ENCODE data around the gene VIM. TPM values are rescaled to one million over a fixed set of nuclear protein-coding genes. Genes with fewer than 3 reads are reported as not detected.

VIM gene
- total and polyA plus RNA-seq, 2 experiments from 2014 or later: 131 to 228 TPM

- no peaks in the 10 kb centered on the region for H3F3A ChIP-seq (replicated peaks; ENCODE audit: low read depth)
- peaks cover 18% of the 10 kb centered on the region; the same call in 2 of the 3 replicates for H3K36me3 Mint-ChIP-seq (ENCODE audit: low read depth)
- peaks cover 4% of the 10 kb centered on the region for H3K27me3 Mint-ChIP-seq (ENCODE audit: insufficient read depth, low read depth, poor library complexity)
- peaks cover 28% of the 10 kb centered on the region for H3K9me3 Mint-ChIP-seq
- H3K4me1 ChIP-seq (ENCODE audit: insufficient read depth): no peaks in the 10 kb centered on the region
- H4K20me1 ChIP-seq (replicated peaks; ENCODE audit: insufficient read depth): no peaks in the 10 kb centered on the region
- DNase-seq (ENCODE audit: low spot score) (peak; percentile 30), ATAC-seq (no peak; the same call in 2 of the 3 replicates)
- H3K4me1 Mint-ChIP-seq: no peaks in the 10 kb centered on the region
- 0 out of 2 replicates have a peak, but pooled peaks cover 9% of the 10 kb centered on the region for H3K36me3 ChIP-seq (ENCODE audit: insufficient read depth)
- H3K27me3 ChIP-seq (ENCODE audit: insufficient read depth): no peaks in the 10 kb centered on the region
- H3K4me3 Mint-ChIP-seq: no peak overlapping the region
- no peak overlapping the region for H3K4me2 ChIP-seq
- no peak for TF ChIP-seq STAT1 (IDR thresholded peaks at IDR 0.05; ENCODE audit: unreplicated experiment)
- TF ChIP-seq, protein P1, sequence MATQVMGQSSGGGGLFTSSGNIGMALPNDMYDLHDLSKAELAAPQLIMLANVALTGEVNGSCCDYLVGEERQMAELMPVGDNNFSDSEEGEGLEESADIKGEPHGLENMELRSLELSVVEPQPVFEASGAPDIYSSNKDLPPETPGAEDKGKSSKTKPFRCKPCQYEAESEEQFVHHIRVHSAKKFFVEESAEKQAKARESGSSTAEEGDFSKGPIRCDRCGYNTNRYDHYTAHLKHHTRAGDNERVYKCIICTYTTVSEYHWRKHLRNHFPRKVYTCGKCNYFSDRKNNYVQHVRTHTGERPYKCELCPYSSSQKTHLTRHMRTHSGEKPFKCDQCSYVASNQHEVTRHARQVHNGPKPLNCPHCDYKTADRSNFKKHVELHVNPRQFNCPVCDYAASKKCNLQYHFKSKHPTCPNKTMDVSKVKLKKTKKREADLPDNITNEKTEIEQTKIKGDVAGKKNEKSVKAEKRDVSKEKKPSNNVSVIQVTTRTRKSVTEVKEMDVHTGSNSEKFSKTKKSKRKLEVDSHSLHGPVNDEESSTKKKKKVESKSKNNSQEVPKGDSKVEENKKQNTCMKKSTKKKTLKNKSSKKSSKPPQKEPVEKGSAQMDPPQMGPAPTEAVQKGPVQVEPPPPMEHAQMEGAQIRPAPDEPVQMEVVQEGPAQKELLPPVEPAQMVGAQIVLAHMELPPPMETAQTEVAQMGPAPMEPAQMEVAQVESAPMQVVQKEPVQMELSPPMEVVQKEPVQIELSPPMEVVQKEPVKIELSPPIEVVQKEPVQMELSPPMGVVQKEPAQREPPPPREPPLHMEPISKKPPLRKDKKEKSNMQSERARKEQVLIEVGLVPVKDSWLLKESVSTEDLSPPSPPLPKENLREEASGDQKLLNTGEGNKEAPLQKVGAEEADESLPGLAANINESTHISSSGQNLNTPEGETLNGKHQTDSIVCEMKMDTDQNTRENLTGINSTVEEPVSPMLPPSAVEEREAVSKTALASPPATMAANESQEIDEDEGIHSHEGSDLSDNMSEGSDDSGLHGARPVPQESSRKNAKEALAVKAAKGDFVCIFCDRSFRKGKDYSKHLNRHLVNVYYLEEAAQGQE (IDR thresholded peaks at IDR 0.05; ENCODE audit: unreplicated experiment): no peak
- TF ChIP-seq JUNB (IDR thresholded peaks at IDR 0.05; ENCODE audit: unreplicated experiment): no peak
- TF ChIP-seq CTCF (conservative IDR thresholded peaks at IDR 0.05; ENCODE audit: low read depth in 2 of 2): peak; percentile 47 to 69
- TF ChIP-seq ZNF331 (CRISPR knock-in tag; IDR thresholded peaks at IDR 0.05; ENCODE audit: low read depth): no peak
- no peak for TF ChIP-seq EZH2 (IDR thresholded peaks at IDR 0.05; ENCODE audit: low read depth, unreplicated experiment)
- TF ChIP-seq EZH2phosphoT487 (IDR thresholded peaks at IDR 0.05; ENCODE audit: unreplicated experiment): no peak
- no peak overlapping the region for H3K4me3 ChIP-seq
- no peaks in the 10 kb centered on the region for H3K79me2 ChIP-seq (replicated peaks; ENCODE audit: insufficient read depth)
- H3K27ac Mint-ChIP-seq: no peak overlapping the region
- no peaks in the 10 kb centered on the region; the same call in 1 of the 2 replicates for H3K9me2 ChIP-seq (ENCODE audit: insufficient read depth)
- no peak overlapping the region for H2AFZ ChIP-seq
- H3K27ac ChIP-seq (ENCODE audit: low read depth): no peak overlapping the region
Measured at GRCh38 chr10:17249820-17250219, 21.8 kb downstream of the VIM start.

GRCh38 chr10:17250736-17251135 is 22.7 kb downstream of the VIM start:
- Mint-ChIP-seq H3K36me3 (ENCODE audit: low read depth) (peaks cover 17% of the 10 kb centered on the region; the same call in 2 of the 3 replicates), H3K4me1 (peaks cover 4% of the 10 kb centered on the region; the same call in 2 of the 3 replicates), H3K27ac (no peak overlapping the region), H3K27me3 (ENCODE audit: insufficient read depth, low read depth, poor library complexity) (peaks cover 4% of the 10 kb centered on the region), H3K9me3 (peaks cover 27% of the 10 kb centered on the region), H3K4me3 (no peak overlapping the region)
- Histone ChIP-seq H3K36me3 (ENCODE audit: insufficient read depth) (0 out of 2 replicates have a peak, but pooled peaks cover 9% of the 10 kb centered on the region), H3K79me2 (replicated peaks; ENCODE audit: insufficient read depth) (no peaks in the 10 kb centered on the region), H3K27me3 (ENCODE audit: insufficient read depth) (no peaks in the 10 kb centered on the region), H3K27ac (ENCODE audit: low read depth) (no peak overlapping the region), H3K4me2 (no peak overlapping the region), H3K4me3 (no peak overlapping the region), H3K4me1 (ENCODE audit: insufficient read depth) (no peaks in the 10 kb centered on the region), H3K9me2 (ENCODE audit: insufficient read depth) (no peaks in the 10 kb centered on the region; the same call in 1 of the 2 replicates), H2AFZ (no peak overlapping the region), H4K20me1 (replicated peaks; ENCODE audit: insufficient read depth) (no peaks in the 10 kb centered on the region), H3F3A (replicated peaks; ENCODE audit: low read depth) (no peaks in the 10 kb centered on the region)
- DNase-seq (ENCODE audit: low spot score) (no peak), ATAC-seq (no peak)
- TF ChIP-seq NANOG (IDR thresholded peaks at IDR 0.05; ENCODE audit: borderline replicate concordance) (no peak), CREB1 (CRISPR knock-in tag; IDR thresholded peaks at IDR 0.05; ENCODE audit: low read depth) (no peak)
- TF ChIP-seq, protein P2, sequence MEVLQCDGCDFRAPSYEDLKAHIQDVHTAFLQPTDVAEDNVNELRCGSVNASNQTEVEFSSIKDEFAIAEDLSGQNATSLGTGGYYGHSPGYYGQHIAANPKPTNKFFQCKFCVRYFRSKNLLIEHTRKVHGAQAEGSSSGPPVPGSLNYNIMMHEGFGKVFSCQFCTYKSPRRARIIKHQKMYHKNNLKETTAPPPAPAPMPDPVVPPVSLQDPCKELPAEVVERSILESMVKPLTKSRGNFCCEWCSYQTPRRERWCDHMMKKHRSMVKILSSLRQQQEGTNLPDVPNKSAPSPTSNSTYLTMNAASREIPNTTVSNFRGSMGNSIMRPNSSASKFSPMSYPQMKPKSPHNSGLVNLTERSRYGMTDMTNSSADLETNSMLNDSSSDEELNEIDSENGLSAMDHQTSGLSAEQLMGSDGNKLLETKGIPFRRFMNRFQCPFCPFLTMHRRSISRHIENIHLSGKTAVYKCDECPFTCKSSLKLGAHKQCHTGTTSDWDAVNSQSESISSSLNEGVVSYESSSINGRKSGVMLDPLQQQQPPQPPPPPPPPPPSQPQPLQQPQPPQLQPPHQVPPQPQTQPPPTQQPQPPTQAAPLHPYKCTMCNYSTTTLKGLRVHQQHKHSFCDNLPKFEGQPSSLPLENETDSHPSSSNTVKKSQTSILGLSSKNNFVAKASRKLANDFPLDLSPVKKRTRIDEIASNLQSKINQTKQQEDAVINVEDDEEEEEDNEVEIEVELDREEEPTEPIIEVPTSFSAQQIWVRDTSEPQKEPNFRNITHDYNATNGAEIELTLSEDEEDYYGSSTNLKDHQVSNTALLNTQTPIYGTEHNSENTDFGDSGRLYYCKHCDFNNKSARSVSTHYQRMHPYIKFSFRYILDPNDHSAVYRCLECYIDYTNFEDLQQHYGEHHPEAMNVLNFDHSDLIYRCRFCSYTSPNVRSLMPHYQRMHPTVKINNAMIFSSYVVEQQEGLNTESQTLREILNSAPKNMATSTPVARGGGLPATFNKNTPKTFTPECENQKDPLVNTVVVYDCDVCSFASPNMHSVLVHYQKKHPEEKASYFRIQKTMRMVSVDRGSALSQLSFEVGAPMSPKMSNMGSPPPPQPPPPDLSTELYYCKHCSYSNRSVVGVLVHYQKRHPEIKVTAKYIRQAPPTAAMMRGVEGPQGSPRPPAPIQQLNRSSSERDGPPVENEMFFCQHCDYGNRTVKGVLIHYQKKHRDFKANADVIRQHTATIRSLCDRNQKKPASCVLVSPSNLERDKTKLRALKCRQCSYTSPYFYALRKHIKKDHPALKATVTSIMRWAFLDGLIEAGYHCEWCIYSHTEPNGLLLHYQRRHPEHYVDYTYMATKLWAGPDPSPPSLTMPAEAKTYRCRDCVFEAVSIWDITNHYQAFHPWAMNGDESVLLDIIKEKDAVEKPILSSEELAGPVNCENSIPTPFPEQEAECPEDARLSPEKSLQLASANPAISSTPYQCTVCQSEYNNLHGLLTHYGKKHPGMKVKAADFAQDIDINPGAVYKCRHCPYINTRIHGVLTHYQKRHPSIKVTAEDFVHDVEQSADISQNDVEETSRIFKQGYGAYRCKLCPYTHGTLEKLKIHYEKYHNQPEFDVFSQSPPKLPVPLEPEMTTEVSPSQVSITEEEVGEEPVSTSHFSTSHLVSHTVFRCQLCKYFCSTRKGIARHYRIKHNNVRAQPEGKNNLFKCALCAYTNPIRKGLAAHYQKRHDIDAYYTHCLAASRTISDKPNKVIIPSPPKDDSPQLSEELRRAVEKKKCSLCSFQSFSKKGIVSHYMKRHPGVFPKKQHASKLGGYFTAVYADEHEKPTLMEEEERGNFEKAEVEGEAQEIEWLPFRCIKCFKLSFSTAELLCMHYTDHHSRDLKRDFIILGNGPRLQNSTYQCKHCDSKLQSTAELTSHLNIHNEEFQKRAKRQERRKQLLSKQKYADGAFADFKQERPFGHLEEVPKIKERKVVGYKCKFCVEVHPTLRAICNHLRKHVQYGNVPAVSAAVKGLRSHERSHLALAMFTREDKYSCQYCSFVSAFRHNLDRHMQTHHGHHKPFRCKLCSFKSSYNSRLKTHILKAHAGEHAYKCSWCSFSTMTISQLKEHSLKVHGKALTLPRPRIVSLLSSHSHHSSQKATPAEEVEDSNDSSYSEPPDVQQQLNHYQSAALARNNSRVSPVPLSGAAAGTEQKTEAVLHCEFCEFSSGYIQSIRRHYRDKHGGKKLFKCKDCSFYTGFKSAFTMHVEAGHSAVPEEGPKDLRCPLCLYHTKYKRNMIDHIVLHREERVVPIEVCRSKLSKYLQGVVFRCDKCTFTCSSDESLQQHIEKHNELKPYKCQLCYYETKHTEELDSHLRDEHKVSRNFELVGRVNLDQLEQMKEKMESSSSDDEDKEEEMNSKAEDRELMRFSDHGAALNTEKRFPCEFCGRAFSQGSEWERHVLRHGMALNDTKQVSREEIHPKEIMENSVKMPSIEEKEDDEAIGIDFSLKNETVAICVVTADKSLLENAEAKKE (CRISPR knock-in tag; IDR thresholded peaks at IDR 0.05): no peak
